HG03039 (cell line): ENCODE results near the gene CYP1A1.
"Not testable (repeated sequence)": the region's sequence is repeated elsewhere in the genome, so short reads cannot be mapped to it uniquely, and the experiment has no call there.

ENCODE experiments used
- ATAC-seq: cut with Tn5 transposase; IDR thresholded peaks from one replicate; pipeline ENCODE4 v1.9.1; 2021; ENCODE audit warnings: mild to moderate bottlenecking, moderate library complexity; ENCODE audit not compliant: unreplicated experiment

The CYP1A1 gene

DNA sequence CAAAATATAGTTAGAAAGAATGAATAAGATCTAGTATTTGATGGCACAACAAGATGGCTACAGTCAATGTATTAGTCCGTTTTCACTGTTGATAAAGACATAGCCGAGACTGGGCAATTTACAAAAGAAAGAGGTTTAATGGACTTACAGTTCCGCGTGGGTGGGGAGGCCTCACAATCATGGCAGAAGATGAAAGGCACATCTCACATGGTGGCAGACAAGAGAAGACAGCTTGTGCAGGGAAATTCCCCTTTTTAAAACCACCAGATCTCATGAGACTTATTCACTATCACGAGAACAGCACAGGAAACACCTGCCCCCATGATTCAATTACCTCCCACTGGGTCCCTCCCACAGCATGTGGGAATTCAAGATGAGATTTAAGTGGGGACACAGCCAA lies 12.9 kb upstream of the CYP1A1 start:
- ATAC-seq, result not testable (repeated sequence)

DNA sequence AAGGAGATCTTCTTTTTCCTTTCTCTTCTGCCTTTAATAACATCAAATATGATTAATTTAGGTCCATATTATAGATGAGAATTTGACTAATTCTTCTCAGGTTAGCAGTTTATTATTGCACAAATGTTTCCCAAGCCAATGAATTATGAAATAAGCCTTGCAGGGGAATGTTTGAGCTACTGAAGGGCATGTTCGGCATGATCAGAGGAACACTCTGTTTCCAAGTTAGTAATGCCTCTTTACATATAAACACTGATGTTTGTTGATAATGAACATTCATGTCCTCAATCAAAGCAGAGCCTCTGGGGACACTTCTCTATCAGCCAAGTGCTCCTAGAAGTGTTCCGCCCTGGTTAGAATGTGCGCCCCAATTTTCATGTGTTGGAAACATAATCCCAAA lies 10.0 kb upstream of the CYP1A1 start:
- ATAC-seq, result no peak

DNA sequence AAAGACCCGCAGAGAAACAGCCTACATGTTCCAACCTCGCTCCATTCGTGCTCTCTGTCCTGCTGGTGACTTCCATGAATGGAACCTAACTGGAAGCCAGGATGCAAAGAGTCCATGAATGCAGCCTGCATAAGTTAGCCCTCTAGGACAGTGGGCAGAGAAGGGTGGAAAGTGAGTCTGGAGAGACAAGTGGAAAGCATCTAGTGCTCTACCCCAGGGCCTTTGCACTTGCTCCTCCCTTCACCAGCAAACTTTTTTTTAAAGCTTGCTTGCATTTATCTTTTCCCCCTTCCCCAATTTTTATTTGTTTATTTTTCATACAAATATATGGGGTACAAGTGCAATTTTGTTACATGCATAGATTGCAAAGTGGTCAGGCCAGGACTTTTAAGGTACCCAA lies 7.9 kb upstream of the CYP1A1 start:
- no peak for ATAC-seq

DNA sequence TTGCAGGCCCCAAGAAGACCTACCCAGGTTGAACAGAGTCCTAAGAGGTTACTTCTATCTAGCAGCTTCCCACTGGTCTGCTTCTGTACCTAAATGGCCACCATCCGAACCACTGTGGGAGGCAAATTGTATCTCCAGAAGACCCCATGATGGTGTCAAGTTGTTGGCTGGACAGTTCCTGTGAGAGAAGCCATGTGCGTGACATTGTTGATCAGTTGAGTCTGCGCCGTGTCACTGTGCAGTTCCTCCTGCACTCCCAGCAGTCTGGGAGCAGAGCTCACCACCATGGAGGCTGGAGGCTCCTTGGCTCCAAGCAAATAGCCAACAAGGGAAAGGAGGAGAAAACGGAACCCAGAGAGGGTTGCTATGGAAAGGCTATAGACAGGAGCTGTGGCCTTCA lies 7.5 kb upstream of the CYP1A1 start:
- no peak for ATAC-seq

DNA sequence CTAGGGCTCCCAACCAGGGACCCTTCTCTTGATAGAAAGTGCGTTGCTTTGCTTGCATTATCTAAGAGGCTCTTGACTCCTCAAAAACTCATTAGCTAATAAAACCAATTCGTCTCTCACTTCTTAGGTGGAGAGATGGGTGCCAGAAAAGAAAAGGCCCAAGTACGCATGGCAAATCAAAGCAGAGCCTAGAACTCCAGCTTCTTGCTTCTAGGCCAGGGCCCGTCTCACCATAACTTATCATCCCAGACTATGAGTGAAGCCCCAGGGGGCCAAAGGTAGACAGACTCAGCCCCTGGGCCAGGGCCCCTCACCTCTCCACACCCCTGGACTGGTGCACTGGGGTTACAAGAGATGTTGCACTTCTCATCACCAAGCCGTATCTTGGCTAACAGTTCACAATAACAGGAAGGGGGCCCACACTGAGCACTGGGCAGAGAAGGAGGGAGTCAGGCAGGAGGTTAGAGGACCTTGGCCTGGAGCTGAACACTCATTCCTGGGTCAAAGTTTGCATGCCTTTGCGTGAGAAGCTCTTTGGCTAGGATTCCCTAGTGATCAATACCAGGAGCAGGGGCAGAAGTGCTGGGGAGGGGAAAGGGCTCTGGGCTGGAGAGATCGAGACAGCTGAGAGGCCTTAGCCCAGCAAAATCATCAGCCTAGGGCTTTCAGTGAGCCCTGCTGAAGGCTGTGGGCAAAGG lies 5.4 kb upstream of the CYP1A1 start:
- ATAC-seq, result no peak

DNA sequence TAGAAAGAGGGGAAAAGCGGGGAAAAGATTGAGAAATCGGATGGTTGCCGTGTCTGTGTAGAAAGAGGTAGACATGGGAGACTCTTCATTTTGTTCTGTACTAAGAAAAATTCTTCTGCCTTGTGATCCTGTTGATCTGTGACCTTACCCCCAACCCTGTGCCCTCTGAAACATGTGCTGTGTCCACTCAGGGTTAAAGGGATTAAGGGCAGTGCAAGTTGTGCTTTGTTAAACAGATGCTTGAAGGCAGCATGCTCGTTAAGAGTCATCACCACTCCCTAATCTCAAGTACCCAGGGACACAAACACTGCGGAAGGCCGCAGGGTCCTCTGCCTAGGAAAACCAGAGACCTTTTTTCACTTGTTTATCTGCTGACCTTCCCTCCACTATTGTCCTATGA lies 4.0 kb upstream of the CYP1A1 start:
- not testable (repeated sequence) for ATAC-seq

DNA sequence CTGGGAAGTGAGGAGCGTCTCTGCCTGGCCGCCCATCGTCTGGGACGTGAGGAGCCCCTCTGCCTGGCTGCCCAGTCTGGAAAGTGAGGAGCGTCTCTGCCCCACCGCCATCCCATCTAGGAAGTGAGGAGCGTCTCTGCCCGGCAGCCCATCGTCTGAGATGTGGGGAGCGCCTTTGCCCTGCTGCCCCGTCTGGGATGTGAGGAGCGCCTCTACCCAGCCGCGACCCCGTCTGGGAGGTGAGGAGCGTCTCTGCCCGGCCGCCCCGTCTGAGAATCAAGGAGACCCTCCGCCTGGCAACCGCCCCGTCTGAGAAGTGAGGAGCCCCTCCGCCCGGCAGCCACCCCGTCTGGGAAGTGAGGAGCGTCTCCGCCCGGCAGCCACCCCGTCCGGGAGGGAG lies 3.4 kb upstream of the CYP1A1 start:
- not testable (repeated sequence) for ATAC-seq

DNA sequence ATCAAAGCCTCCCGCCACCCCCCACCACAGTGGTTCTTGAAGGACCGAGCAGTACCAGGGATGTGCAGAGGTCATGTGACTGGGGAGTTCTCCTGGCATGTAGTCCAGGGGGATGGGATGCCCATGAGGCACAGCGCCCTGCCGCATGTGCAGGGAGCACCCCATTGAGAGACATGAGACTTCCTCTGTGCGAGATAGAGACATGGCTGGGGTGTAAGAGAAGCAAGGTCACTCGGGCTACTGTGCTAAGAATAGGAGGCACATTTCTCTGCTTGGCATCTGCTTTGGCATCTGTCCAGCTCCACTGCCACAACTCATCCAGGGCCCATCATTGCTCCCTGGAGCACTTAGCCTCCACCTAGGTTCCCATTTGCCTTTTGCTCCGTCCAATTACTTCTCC lies 2.4 kb upstream of the CYP1A1 start:
- ATAC-seq, result no peak

DNA sequence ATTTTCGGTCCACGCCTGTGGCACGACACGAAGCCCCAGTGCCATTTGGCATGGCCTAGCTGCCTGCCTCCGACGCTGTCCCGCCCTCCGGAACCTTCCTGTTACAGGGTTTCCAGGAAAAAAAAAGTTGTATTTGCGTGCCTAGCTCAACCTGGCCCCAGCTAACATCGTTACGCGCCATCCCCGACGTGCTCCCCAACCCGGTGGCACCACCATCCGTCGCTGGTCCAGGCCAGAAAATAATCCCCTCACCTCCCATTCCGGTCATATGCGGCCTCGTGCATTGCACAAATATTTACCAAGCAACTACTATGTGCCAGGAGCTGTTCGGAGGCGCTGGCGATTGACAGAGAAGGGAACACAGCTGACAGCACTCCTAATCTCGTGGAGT lies 1.4 kb upstream of the CYP1A1 start:
- ATAC-seq, result no peak

DNA sequence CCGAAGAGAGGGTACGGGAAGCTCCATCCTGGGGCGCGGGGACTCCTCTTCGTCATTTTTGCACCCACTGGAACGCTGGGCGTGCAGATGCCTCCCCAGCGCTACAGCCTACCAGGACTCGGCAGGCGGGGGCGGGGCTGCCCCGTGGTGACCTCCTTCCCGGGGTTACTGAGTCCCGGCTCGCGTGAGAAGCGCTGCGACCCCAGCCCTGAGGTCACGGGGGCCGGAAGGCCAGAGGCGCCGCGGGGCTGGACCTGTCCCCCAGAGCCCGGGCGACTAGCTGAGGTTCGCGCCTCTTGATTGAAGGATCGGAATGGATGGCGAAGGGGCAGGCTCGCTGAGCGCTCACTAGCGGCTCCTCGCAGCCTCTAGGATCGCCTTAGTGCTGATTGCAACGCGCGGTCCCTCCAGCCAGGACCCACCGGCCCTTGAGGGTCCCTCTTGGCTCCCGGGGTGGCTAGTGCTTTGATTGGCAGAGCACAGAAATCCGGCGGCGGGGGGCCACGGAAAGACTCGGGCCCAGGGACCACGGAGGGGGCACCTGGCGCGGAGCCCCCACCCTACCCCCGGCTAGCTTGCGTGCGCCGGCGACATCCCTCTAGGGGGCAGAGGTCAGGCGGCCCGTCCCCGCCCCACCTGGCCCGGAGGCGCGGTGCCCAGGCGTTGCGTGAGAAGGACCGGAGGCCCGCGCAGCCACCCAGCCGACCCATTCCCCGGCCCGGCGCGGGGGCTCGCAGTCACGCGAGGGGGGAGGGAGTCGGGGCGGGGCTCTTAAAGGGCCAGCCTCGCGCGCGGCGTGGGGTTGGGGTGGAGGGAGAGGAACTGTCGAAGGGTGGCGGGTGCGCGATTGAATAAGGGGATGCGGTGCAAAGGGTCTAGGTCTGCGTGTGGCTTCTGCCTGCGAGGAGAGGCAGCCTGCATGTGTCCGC lies 781 bp upstream of the CYP1A1 start:
- no peak for ATAC-seq

DNA sequence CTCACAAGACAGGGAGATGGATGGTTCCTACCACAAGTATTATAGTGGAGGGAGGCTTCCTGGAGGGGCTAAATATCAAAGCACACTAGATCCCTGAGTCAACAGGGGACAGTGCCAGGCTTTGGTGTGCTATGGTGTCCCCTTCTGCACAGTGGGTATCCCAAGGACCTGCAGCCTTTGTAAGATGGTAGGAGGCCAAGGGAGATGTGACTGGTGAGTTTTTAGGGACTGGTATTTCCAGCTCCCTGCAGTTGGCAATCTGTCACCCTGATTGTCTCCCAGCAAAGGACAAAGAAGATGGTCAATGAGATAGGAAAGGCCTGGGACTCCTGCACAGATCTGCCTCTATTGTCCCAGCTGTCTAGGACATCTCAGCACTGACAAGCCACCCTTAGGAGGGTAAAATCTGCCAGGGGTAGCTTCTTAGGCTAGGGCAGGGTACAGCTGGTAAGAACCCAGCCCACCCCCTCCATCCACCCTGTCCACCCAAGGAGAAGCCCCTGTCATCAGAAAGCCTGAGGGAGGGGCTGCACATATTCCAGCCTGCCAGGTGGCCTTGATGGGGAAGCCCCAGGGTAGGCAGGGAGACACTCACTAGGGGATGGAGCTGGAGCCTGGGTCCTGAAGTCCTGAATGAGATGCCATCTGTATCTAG lies 631 bp downstream of the CYP1A1 start:
- ATAC-seq, result no peak

DNA sequence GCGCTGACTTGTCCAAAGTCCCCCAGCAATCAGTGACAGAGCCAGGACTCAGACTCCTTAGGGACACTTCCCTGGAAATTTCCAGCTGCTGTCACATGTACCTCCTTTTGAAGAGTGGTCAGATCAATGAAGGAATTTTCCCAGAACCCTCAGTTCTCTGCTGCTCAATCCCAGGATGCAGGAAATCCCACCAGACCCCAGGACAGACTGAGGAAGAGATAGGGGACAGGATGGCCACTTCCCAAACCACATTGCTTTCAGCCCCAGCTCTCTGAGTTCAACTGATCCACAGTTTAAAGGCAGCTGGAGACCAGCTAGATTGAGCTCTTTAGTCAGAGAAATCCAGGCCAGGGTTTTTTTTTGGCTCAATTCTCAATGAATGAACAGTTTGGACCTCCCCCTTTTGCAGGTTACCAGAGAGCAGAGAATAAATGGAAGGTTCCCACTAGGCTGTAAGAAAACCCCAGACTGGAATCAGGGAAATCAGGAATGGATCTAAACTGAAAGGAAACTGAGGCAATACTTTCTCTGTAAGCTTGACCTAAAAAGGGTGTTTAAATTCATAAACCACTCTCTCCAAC lies 1.5 kb downstream of the CYP1A1 start:
- no peak for ATAC-seq

DNA sequence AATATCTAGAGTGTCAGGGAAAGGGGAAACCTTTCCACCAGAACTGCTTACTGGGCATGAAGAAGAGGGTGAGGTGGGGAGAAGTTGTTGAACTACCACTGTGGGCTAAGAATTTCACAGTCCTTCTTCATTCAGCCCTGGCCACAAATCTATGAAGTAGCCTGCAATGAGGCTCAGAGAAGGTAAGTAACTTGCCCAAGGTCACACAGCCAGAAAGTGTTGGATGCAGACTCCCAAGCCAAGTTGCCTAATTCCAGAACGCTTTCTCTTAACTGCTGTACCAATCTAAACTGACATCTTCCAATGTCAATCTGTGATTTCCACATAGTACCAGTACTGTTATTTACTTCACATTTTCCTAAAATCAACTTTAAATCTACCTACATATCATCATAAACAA lies 2.1 kb downstream of the CYP1A1 start:
- no peak for ATAC-seq

DNA sequence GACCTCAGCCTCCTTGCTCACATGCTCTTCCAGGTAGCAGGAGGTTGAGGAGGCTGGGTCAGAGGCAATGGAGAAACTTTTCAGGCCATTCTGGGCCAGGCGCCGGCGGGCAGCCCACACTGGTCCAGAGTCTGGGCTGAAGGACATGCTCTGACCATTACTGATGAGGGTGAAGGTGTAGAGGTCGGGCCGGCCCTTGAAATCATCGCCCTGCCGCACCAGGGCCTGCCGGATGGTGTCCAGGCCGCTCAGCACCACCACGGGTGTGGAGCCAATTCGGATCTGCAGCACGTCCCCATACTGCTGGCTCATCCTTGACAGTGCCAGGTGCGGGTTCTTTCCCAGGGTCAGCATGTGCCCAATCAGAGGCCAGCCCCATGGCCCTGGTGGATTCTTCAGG lies 2.7 kb downstream of the CYP1A1 start:
- ATAC-seq, result no peak

DNA sequence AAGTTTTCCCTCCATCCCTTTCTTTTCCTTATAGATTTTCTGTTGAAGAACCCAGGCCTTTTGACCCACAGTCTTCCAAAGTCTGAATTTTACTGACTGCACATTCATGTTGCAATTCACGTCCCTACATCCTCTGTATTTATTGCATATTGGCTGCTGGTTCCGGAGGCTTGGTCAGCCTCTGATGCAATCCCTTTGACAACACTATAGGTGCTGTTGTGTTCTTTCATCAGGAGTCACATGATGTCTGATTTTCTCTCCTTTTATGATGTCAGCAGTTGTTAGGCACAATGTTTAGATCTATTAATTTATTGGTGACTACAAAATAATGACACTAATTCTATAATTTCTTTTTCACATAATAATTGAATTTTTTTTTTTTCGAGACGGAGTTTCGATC lies 8.7 kb downstream of the CYP1A1 start:
- no peak for ATAC-seq

DNA sequence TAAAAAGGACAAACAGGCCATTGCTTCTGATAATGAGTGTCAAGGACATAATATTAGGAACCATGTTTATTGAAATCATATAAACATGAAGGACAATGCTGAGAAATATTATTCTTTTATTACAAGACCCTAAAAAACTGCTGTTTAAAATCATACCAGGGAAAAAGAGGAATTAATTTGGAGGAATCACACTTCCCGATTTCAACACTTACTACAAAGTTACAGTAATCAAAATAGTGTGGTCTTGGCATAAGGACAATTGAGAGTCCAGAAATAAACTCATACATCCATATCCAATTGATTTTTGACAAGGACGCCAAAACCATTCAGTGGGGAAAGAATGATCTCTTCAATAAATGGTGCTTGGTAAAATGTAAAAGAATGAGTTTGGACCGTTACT lies 13.0 kb downstream of the CYP1A1 start:
- ATAC-seq, result no peak

DNA sequence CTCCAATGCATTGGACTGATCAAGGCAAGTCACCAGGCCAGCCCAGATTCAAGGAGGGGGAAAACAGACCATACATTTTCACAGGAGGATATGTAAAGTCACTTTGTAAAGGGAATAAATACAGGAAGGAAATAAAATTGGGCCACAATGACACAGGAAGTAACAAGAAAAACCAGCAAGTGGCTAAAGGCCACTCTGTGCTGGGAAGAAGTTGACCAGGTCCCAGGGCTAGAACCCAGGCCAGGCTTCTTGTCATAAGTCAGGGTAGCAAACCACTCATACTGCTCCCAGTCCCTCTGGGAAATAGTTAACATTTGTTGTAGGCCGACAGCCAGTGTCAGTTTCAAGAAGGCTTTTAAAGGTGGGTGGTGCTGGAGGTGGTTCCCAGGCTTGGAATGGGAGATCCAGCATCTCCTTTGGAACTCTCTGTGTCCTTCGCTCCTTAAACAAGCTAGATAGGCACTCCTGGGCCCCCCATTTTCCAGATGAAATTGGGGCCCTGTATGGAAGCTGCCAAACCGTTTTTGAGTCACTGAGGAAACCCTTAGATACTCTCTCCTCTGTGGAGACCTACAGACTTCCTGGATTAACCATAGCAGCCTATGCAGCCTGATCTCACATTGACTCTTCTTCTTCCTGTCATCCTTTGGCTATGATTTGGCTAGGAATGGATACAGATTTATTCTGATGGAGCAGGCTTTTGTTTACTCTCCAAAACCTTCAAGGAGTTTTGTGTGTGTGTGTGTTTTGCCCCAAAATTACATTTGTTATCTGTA lies 14.8 kb downstream of the CYP1A1 start:
- ATAC-seq, result no peak

DNA sequence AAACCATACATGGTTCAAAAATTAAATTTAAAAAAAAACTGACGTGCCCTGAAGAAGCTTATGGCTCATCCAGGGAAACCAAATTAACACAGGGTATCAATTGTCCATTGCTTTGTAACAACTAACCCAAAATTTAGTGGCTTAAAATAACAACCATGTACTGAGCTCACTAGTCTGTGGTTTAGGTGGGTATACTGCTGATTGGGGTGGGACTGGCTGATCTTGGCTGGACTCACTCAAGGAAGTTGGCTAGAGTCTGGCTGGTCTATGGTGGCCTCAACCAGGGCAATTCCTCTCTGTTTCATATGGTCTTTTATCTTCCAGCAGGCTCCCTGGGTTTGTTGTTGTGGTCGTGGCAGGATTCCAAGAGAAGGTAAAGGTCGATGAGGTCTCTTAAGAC lies 15.4 kb downstream of the CYP1A1 start:
- no peak for ATAC-seq

DNA sequence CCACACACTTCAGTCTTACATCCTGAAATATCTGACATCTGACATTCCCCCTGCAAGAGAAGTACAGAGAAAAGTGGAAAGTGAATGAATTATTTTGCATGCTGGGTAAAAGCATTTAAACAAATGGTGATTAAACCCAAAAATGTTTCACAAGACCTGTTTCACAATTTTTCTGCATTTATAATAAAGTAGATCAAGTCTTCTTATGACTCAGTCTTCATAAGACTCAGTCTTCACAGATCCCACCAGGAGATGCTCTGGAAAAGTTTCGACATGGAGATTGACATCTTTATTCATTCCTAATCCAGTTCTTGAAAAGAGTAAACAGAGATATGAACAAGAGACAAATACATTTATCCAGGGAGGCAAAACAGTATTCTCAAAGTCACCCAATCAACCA lies 16.3 kb downstream of the CYP1A1 start:
- ATAC-seq, result no peak

DNA sequence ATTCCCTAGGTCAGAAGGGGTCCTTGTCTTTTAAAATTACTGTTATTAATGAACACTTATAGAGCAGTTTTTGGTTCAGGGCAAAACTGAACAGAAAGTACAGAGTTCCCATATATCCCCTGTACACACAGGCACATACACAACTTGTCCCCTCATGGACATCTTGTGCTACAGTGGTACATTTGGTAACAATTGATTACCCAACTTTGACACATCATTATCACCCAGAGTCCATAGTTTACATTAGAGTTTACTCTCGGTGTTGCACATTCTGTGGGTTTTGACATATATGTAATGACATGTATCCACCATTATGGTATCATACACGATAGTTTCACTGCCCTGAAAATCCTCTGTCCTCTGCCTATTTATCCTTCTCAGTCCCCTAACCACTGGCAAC lies 28.5 kb downstream of the CYP1A1 start:
- no peak for ATAC-seq

DNA sequence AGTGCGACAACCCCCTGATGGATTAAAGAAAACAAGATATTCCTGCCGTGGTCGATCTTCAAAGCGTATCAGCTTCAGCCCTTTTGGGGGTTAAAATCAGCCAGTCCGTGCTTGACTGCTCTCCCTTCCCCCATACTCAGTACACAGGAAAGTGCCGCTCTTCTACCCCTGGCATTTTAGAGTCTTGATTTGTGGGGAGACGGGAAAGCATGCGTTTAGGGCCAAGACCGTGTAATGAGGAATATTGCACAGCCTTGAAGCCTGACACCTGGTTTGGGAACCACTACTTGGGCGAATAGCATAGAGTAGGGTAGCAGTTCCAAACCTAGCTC lies 29.0 kb downstream of the CYP1A1 start:
- no peak for ATAC-seq
